ACC112 (cell line): ENCODE results near the gene MED8.
A peak's percentile ranks its signal among the peaks of the same experiment; 100 is the strongest.

Experiments used
- H2AFZ ChIP-seq: fragments of 200-600 bp; sonication (generic); one replicate; pipeline ENCODE4 v1.6.0; 2017; ENCODE audit warnings: antibody characterized with exemption, low read length; ENCODE audit not compliant: unreplicated experiment
- H3K27ac ChIP-seq: fragments of 200-600 bp; sonication (generic); 2 replicates; pipeline ENCODE4 v1.5.1; 2014; ENCODE audit warnings: low read depth, mild to moderate bottlenecking, antibody characterized with exemption, low read length, moderate library complexity
- H3K27me3 ChIP-seq: fragments of 200-600 bp; sonication (generic); 2 replicates; pipeline ENCODE4 v1.6.1; 2014; ENCODE audit warnings: mild to moderate bottlenecking, antibody characterized with exemption, low read length, moderate library complexity, mixed read lengths; ENCODE audit not compliant: insufficient read depth
- H3K36me3 ChIP-seq: fragments of 200-600 bp; sonication (generic); 2 replicates; pipeline ENCODE4 v1.6.1; 2016; ENCODE audit warnings: mild to moderate bottlenecking, antibody characterized with exemption, low read length, moderate library complexity, mixed read lengths; ENCODE audit not compliant: insufficient read depth
- H3K4me1 ChIP-seq: fragments of 200-600 bp; sonication (generic); one replicate; pipeline ENCODE4 v1.6.1; 2016; ENCODE audit warnings: low read length, mixed read lengths; ENCODE audit not compliant: insufficient read depth, unreplicated experiment, control insufficient read depth
- H3K4me3 ChIP-seq: fragments of 200-600 bp; sonication (generic); 2 replicates; pipeline ENCODE4 v1.5.1; 2014; ENCODE audit warnings: mild to moderate bottlenecking, low read depth, low read length
- H3K79me2 ChIP-seq: fragments of 200-600 bp; sonication (generic); one replicate; pipeline ENCODE4 v1.6.0; 2016; ENCODE audit warnings: low read length; ENCODE audit not compliant: control insufficient read depth, unreplicated experiment, insufficient read depth

MED8 gene

GRCh38 chr1:43367904-43368645, 21.5 kb downstream of the MED8 start, which contains the start of gene ELOVL1:
Gene ELOVL1, minus strand, starts transcription at chr1:43368011. Its CDS starts 2,402 bp downstream, at chr1:43365609.
- peak within 1 kb of the TSS; percentile 67 for H3K27ac ChIP-seq
- H3K4me3 ChIP-seq = peak within 1 kb of the TSS; percentile 86
- peaks cover 50% of the 10 kb centered on the region for H3K4me1 ChIP-seq
- peaks cover 46% of the 10 kb centered on the region for H3K79me2 ChIP-seq
- no peak within 1 kb of the TSS for H2AFZ ChIP-seq
- peaks cover 17% of the 10 kb centered on the region; the same call in 1 of the 2 replicates for H3K36me3 ChIP-seq
- H3K27me3 ChIP-seq = no peaks in the 10 kb centered on the region

GRCh38 chr1:43367026-43367903, 22.3 kb downstream of the MED8 start:
- Histone ChIP-seq H3K27ac (peak overlapping the region; percentile 67), H3K36me3 (peaks cover 19% of the 10 kb centered on the region), H3K4me1 (peaks cover 47% of the 10 kb centered on the region), H3K4me3 (peak overlapping the region; percentile 86), H3K27me3 (no peaks in the 10 kb centered on the region), H3K79me2 (peaks cover 48% of the 10 kb centered on the region), H2AFZ (no peak overlapping the region)

- Histone ChIP-seq H3K36me3 (peaks cover 25% of the 10 kb centered on the region), H3K27ac (no peak overlapping the region), H3K79me2 (peaks cover 54% of the 10 kb centered on the region), H3K27me3 (no peaks in the 10 kb centered on the region), H3K4me3 (peak overlapping the region; percentile 86), H2AFZ (no peak overlapping the region), H3K4me1 (peaks cover 49% of the 10 kb centered on the region)
Observed at GRCh38 chr1:43366601-43367025, 23.0 kb downstream of the MED8 start.

DNA sequence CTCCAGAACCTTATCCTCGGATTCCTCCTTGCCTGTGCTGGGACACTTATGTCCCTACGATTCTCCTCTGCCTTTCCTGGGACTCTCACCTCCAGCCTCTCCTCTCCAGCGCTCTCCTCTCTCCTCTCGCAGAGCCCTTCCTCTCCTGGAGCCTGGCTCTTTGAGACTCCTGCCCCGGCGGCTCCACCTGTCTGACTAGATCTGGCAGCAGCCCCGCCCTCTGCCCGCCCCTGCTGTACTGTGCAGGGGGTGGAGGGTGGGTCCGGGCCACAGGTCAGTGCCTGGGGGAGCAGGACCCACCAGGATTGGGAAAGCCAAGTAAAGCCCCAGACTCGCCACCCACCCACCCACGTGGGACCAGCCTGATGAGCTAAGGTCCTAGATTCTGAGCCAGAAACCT, 23.4 kb downstream of the MED8 start:
- no peaks in the 10 kb centered on the region for H3K27me3 ChIP-seq
- peaks cover 25% of the 10 kb centered on the region for H3K36me3 ChIP-seq
- no peak overlapping the region for H3K27ac ChIP-seq
- peaks cover 58% of the 10 kb centered on the region for H3K79me2 ChIP-seq
- H3K4me3 ChIP-seq = peak overlapping the region; percentile 86
- peaks cover 50% of the 10 kb centered on the region for H3K4me1 ChIP-seq
- no peak overlapping the region for H2AFZ ChIP-seq

DNA sequence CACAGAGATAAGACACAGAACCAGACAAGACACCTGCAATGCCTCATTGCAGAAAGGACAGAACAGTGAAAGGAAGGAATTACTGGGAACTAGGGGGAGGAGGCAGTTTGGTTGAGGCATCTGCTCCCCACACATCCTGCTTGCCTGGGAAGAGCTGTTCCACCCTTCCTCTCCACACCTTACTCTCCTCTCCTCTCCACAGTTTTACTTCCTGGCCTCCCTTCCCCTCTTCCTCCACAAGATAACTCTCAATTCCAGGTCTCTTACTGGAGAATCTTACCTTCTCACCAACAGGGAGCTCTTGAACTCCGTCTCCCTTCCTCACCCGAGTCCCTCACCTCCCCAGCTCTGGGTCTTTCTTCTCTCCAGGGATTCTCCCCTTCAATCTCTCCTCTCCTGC, 23.9 kb downstream of the MED8 start:
- H2AFZ ChIP-seq = no peak overlapping the region

GRCh38 chr1:43363935-43364525, 25.6 kb downstream of the MED8 start:
- Histone ChIP-seq H3K79me2 (peaks cover 69% of the 10 kb centered on the region), H2AFZ (no peak overlapping the region), H3K27ac (no peak overlapping the region; the same call in 1 of the 2 replicates), H3K27me3 (no peaks in the 10 kb centered on the region), H3K4me1 (peaks cover 56% of the 10 kb centered on the region), H3K4me3 (no peak overlapping the region), H3K36me3 (peaks cover 34% of the 10 kb centered on the region)

More for the DNA sequence above, 23.9 kb downstream of the MED8 start:
- Histone ChIP-seq H3K79me2 (peaks cover 60% of the 10 kb centered on the region), H3K27ac (no peak overlapping the region), H3K36me3 (peaks cover 29% of the 10 kb centered on the region), H3K4me1 (peaks cover 50% of the 10 kb centered on the region), H3K27me3 (no peaks in the 10 kb centered on the region), H3K4me3 (peak overlapping the region; percentile 86; the same call in 1 of the 2 replicates)

GRCh38 chr1:43363283-43363934, 26.2 kb downstream of the MED8 start:
- Histone ChIP-seq H3K36me3 (peaks cover 34% of the 10 kb centered on the region), H3K4me3 (no peak overlapping the region), H3K4me1 (peaks cover 52% of the 10 kb centered on the region), H3K79me2 (peaks cover 66% of the 10 kb centered on the region), H2AFZ (no peak overlapping the region), H3K27ac (peak overlapping the region; percentile 47), H3K27me3 (no peaks in the 10 kb centered on the region)

DNA sequence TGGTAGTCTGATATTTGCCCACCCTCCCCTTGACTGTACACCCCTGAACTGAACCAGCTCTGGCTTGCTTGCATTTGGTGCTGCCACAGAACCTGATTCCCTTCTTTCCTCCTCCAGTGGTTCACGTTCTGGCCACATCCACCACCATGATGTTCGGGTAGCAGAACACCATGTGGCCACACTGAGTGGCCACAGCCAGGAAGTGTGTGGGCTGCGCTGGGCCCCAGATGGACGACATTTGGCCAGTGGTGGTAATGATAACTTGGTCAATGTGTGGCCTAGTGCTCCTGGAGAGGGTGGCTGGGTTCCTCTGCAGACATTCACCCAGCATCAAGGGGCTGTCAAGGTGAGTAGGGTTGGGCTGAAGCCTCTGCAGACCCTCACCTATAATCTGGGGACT, 29.0 kb downstream of the MED8 start:
- peaks cover 45% of the 10 kb centered on the region for H3K4me1 ChIP-seq
- peaks cover 47% of the 10 kb centered on the region for H3K79me2 ChIP-seq
- peak overlapping the region; percentile 79 for H3K4me3 ChIP-seq
- H3K27ac ChIP-seq = no peak overlapping the region
- no peaks in the 10 kb centered on the region for H3K27me3 ChIP-seq
- peaks cover 34% of the 10 kb centered on the region for H3K36me3 ChIP-seq
- H2AFZ ChIP-seq = no peak overlapping the region

- Histone ChIP-seq H3K27ac (peak overlapping the region; percentile 65; the same call in 1 of the 2 replicates), H3K4me1 (peaks cover 48% of the 10 kb centered on the region), H2AFZ (no peak overlapping the region), H3K27me3 (no peaks in the 10 kb centered on the region), H3K36me3 (peaks cover 28% of the 10 kb centered on the region), H3K79me2 (peaks cover 40% of the 10 kb centered on the region), H3K4me3 (peak overlapping the region; percentile 79)
Observed at GRCh38 chr1:43359696-43360095, 29.9 kb downstream of the MED8 start.
